Measurements from ENCODE around the gene NUDT4.
"Not testable (repeated sequence)": the region's sequence is repeated elsewhere in the genome, so short reads cannot be mapped to it uniquely, and the experiment has no call there.

The NUDT4 gene

DNA sequence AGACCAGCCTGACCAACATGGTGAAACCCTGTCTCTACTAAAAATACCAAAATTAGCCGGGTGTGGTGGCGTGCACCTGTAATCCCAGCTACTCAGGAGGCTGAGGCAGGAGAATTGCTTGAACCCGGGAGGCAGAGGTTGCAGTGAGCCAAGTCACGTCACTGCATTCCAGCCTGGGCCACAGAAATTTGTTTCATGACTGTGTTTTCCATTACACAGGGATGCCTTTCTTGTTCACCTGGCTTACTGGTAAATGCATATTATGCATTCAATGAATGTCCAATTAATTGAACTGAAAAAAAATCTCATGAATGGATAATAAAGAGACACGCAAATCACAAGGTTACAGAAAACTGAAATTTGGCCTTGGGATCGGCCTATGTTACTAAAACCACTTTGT is 54.3 kb downstream of the NUDT4 start:
- not testable (repeated sequence) for DNase-seq

DNA sequence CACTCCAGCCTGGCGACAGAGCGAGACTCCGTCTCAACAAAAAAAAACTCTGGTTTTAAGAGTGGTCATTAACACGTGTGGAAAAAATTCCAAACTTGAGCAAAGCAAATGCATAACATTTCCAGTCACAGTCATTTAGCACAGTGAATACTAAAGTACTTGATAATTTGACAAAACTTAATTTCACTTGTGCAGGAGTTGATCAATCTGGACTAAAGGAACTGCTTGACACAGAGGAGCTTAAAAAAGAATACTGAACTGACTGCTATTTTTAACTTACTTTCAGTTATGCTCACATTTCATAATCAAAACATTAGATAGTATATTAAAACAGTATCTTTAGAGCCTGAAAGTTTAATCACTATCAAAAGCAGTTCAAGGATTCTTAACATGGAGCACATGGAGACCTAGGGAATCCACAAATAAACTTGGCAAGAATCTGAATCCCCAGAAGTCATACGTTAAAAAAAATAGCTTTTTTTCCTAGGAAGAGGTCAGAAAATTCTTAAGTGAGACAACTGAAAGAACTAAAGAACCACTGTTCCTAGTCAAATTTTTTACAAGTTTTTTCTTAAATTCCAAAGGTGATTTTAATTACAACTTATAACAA is 56.6 kb downstream of the NUDT4 start:
- no peak for DNase-seq

DNA sequence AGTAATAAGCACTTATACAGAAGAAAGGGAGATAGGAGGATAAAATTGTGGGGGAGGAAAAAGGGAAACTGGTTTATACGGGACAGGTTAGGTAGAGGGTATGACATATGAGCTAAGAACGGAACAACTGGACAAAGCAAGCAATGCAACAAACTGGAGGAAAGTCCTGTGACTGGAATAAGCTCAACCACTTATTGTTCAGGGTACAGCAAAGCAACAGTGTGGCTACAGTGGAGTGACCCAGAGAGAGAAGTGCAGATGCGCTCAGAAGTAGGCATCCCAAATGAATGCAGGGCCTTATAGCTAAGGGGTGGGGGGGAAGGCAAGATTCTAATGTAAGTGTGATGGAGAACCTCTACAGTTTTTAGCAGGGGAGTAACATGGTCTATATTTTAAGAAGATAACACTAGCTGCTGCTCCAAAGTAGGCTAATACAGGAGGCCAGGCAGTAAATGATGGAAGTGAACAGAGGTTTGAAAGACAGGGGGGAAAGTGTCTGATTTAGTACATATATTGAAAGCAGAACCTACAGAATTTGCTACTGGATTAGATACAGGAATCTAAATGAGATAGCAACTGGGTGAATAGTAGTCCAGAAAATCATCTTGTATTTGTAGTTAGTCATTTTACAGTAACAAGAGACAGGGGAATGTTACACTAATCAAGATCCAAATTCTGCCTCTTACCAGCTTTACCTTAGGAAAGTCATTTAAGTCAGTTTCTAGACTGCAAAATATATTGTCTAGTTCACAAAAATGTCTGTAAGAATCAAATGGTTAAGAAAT is 60.7 kb downstream of the NUDT4 start:
- no peak for DNase-seq

DNA sequence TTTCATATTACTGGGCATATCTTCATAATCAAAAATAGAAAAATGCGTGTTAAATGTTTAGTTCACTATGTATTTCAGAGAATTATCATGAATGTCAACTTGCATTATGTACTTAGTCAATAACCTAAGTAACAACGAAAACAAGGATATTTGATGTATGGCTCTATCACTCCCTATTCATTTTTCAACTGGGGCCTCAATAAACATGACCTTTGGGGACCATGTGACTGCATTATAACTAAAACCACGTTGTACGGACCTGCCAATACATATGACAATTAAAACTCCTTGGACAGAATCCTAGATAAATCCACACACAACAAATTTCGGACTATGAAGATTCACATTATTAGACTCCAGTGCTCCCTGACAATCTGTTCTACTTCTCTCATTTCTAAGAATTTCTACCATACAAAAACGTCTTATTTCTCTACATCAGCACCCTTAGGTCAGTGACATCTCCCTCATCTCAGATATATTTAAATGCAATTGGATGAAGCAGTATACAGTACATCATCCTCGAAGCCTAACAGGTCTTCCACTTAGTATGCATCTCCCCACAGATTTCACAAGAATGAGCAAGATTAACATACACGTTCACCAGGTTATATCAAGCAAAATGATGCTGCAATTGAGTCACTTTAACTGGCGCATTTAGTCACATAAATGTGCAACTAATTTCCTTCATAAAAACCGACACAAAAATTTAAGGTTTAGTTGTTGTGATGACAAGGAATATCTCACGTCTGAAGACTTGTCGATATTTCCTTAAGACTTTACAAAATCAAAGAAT is 62.5 kb downstream of the NUDT4 start:
- DNase-seq = no peak

DNA sequence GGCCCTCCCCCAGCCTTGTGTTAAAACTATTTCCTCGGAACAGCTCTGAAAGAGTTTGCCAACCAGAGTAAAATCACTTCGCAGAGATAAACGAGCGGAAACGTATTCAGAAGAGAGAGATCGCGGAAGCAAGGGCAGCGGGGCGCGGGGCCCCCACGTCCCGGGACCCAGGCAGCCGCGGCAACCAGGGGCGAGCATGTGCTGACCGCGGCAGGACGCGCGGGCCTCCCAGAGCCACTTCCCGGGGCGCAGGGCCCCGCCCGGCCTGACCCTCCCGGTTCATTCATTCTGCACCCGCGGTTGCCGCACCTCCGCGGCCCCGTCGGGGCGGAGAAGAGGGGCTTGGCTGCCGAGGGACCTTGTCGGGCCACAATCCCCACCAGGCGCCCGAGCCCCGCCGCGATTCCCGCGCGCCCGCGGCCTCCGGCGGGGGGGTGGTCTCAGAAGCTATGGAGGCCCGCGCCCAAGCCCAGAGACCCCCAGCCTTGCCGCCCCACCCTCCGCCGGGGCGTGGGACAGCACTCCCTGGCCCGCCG is 63.4 kb downstream of the NUDT4 start:
- no peak for DNase-seq

DNA sequence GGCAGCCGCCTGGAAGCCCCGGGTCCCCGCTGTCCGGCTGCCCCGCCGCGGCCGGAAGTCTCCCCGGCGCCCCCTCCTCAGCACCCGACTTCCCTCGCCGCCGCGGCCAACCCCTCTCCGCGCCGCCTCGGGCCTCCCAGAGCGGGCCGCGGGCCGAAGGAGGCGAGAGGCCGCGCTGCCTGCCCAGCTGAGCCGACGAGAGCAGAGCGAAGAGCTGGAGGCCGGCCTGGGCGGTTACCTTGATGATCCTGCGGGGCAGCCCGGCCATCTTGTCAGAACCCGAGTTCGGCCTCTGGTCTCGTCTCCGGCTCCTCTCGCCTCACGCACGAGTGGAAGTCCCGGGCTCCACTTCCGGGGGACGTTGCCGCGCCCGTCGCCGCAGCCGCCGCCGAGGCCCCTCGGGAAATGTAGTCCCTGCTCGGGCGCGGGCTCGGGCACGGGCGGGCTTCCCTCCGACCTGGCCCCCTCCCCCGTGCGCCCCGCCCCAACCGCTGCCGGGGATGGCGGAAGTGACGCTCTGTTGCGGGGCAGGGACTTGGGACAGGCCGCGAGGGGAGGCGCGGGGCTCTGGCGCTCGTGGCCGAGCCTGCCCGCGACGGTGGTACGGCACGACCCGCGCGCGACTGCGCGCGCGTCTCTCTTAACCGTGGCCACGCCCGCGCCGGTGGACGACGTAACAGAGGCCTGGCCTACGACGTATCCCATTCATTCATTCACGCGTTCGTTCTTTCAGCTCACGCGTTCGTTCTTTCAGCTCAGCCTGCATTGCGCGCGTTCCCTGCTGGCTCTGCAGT is 64.1 kb downstream of the NUDT4 start, which contains the start of gene UBE2N:
Gene UBE2N (minus strand): TSS at position 331 of the 794 bp plus-strand sequence. CDS start 63 bp downstream, at position 268.
- DNase-seq = peak; percentile 91

DNA sequence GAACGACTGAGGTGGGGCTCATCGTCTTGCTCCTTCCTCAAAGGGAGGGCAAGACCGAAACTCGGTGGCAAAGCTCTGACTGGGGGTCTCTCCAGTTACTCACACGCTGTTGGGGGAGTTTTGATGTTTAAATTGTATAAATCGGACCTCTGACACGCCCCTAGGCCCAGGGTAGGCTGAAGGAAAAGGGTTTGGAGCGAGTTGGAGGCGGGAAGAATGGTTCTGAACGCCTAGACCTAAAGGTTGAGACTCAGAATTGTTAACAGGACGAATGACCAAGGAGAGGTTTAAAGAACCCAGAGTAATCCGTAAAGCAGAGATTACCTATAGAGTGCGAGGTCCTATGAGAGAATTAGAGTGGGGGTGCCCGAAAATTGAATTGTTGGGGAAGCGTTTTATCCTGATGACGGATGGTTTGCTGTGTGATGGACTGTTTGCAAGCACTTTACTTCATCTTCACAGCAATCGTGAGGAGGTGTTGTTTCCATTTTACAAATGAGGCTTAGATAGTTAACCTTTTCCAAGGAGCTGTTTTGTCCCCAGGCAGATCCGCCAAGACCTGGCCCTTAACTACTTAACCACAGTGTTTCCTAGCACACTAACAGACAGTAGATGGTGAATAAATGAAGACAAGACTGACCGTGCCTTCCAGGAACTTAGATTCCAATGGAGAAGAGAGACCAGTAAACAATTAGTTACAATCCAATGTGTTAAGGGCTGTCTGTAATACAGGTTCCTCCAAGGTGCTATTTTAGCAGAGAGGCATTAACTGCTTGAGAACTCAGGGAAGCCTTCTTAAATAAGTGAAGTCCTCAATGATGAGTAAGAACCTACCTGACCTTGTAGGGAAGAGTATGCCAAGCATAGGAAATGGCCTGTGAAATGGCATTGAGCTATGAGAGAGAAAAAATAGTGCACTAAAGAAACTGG is 65.0 kb downstream of the NUDT4 start:
- DNase-seq = no peak

DNA sequence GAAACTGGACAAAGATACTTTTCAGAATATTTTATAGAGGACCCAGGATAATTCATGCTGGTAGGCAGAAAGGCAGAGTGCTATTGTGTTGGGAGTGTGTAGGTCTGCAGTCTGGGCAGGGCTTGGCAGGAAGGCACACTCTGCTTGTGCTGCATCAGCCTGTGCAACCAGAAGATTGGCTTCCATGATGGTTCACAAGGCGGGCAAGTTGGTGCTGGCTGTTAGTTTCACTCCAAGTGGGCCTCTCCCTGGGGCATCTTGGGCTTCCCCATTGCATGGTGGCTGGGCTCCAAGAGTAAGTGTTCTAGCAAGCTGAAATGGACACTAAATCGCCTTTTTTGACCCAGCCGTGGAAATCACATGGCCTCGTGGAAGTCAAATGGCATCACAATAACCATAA is 65.9 kb downstream of the NUDT4 start:
- DNase-seq = no peak

DNA sequence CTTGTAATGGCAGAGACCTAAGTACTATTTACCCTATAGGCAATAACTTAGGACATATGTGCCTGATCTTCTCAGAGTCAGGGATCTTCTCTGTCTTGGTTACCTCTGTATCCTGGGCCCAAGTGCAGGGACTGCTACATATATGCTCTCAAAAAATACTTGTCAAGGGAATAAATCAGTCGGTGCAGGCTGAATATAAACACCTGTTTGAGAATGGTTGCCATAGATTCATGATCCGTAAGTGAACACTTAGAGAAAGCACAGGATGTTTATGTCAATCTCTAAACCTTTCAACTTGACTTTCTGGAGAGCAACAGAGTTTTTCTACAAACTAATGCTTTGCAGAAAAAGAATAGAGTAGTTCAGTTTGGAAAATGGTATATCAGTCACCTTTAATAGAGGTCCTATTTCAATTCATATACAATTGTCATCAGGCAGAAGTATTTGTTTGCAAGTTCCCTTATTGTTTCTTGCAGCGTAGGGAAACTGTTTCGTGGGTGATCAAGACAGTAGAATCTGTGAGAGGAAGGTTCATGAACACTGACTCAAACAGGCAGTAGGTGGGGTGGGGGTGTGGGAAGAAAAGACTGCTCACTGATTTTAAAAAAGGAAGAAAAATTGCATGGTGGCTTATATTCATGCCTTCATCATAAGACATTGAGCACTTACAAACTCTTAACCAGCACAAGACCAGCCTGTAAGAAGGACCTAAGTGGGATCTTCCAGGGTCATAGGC is 70.0 kb downstream of the NUDT4 start:
- DNase-seq = no peak

DNA sequence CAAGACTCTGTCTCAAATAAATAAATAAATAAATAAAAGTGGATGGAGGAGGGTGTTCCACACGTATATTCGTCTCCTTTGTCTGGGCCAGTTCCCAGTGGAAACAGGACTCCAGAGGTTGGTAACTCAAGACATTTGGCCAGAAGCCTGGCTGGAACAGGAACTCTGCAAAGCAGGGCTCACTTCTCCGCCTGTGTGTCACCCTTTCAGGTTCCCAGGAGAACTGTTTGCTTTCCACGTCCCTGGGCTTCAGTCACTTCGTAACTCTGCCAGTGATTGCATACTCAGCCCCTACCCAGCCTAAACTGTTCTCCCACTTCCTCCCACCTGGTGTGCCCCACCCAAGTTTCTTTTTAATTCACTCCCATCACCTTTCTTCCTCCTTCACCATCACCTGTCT is 71.1 kb downstream of the NUDT4 start:
- DNase-seq = no peak

DNA sequence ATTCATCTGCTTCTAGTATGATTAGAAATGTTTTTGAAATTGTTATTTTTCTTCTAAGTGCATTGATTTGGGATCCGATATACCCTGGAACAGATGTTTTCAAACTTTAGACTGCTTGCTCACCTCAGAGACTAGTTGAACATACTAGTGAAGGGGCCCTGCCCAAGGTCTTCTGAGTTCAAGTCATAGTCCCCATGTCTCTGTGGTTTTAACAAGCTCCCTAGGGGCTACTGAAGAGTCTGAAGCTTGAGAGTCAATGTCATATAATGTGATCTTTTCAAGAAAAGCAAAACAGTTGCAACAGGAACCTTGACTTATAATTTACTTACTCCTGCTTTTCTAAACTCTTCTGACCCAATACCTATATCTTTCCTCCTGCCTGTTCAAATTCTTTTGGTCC is 71.6 kb downstream of the NUDT4 start:
- DNase-seq = no peak

DNA sequence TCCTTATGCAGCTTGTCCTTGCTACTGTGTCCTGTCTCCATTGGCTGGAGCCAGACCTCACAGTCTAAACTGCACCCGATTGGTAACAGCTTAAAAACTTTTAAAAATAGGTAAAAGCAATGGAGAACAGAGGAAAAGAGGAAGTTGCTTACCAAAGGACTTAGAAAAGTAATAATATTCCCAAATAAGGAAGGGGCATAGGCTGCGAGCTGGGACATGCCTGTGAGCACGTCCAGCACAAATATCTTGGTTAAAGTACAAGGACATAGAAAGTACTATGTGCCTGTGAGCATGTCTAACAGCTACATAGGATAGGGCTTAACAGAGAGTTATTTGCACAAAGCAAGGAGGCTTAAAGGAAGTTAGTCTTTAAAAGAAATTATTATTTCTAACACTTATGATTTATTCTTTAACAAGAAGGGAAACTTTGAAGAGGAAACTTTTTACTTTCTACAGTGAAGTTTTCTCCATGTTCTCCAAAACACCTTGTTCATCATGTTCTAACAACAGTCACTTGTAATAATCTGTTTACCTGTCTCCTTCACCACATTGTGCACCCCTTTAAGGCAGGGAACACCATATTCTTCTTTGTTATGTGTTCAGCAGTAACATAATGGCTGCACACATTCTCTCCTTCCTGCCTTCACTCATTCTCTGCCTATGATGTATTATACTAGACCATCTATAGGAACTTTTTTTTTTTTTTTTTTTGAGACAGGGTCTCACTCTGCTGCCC is 73.9 kb downstream of the NUDT4 start:
- DNase-seq = no peak

DNA sequence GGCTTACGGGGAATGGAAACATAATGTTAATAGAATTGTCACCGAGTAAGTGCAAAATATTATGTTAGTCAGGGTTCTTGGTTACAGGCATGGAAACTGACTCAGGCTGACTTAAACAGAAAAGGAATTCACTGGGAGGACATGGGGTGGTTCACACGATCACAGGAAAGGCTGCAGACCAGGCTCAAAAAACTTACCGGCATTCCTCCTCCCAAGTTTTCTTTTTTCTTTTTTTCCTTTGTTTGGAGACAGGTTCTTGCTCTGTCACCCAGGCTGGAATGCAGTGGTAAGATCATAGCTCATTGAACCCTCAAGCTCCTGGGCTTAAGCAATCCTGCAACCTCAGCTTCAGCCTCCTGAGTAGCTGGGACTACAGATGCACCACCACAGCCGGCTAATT is 75.9 kb downstream of the NUDT4 start:
- no peak for DNase-seq

DNA sequence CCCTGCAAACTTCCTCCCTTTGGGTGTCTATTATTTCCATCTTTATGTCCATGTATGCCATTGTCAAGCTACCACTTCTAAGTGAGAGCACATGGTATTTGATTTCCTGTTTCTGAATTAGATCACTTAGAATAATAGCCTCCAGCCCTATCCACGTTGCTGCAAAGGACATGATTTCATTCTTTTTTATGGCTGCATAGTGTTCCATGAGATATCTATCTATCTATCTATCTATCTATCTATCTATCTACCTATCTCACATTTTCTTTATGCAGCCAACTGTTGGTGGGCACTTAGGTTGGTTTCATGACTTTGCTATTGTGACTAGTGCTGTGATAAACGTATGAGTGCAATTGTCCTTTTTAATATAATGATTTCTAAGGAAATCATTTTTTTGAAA is 78.4 kb downstream of the NUDT4 start:
- DNase-seq = no peak

Data from NCI-H510A (cell line).